ENCODE measurements around the gene ITLN1.
"Not testable (repeated sequence)": the region's sequence is repeated elsewhere in the genome, so short reads cannot be mapped to it uniquely, and the experiment has no call there.

GRCh38 chr1:160902251-160902650 lies 17.3 kb upstream of the ITLN1 start:
- TF ChIP-seq, protein P1, sequence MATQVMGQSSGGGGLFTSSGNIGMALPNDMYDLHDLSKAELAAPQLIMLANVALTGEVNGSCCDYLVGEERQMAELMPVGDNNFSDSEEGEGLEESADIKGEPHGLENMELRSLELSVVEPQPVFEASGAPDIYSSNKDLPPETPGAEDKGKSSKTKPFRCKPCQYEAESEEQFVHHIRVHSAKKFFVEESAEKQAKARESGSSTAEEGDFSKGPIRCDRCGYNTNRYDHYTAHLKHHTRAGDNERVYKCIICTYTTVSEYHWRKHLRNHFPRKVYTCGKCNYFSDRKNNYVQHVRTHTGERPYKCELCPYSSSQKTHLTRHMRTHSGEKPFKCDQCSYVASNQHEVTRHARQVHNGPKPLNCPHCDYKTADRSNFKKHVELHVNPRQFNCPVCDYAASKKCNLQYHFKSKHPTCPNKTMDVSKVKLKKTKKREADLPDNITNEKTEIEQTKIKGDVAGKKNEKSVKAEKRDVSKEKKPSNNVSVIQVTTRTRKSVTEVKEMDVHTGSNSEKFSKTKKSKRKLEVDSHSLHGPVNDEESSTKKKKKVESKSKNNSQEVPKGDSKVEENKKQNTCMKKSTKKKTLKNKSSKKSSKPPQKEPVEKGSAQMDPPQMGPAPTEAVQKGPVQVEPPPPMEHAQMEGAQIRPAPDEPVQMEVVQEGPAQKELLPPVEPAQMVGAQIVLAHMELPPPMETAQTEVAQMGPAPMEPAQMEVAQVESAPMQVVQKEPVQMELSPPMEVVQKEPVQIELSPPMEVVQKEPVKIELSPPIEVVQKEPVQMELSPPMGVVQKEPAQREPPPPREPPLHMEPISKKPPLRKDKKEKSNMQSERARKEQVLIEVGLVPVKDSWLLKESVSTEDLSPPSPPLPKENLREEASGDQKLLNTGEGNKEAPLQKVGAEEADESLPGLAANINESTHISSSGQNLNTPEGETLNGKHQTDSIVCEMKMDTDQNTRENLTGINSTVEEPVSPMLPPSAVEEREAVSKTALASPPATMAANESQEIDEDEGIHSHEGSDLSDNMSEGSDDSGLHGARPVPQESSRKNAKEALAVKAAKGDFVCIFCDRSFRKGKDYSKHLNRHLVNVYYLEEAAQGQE (IDR thresholded peaks at IDR 0.05; ENCODE audit: insufficient replicate concordance, low read depth): not testable (repeated sequence)
- TF ChIP-seq CTCF (IDR thresholded peaks at IDR 0.05; ENCODE audit: insufficient read depth, low read length); POLR2AphosphoS5 (IDR thresholded peaks at IDR 0.05; ENCODE audit: low read depth); SPI1 (IDR thresholded peaks at IDR 0.05; ENCODE audit: borderline replicate concordance, low read depth); GABPA (IDR thresholded peaks at IDR 0.05; ENCODE audit: low read depth): not testable (repeated sequence)

Measured in HL-60 (cell line).